Mesothelial cell of epicardium (in vitro differentiated cells): Measurements from ENCODE around the gene TSPAN18. TPM values are rescaled to one million over a fixed set of nuclear protein-coding genes. Genes with fewer than 3 reads are reported as not detected.

Source experiments
- DNase-seq, 2 experiments: peaks; one replicate each; pipeline ENCODE4 v3.0.0; 2021; ENCODE audit warnings: low spot score in 2 of 2; ENCODE audit not compliant: unreplicated experiment in 2 of 2
- H3K27ac Mint-ChIP-seq: 2 replicates; pipeline ENCODE4 v1.8.0; 2021; ENCODE audit warnings: mixed read lengths
- H3K27me3 Mint-ChIP-seq: 2 replicates; pipeline ENCODE4 v1.8.0; 2021; ENCODE audit warnings: low read depth, mixed read lengths
- H3K36me3 Mint-ChIP-seq: 2 replicates; pipeline ENCODE4 v1.8.0; 2021; ENCODE audit warnings: mixed read lengths
- H3K4me1 Mint-ChIP-seq: 2 replicates; pipeline ENCODE4 v1.8.0; 2021; ENCODE audit warnings: mixed read lengths
- H3K4me3 Mint-ChIP-seq: 2 replicates; pipeline ENCODE4 v1.8.0; 2021; ENCODE audit warnings: mild to moderate bottlenecking, moderate library complexity, mixed read lengths
- H3K9me3 Mint-ChIP-seq: 2 replicates; pipeline ENCODE4 v1.8.0; 2021; ENCODE audit warnings: mixed read lengths
- CTCF ChIP-seq: fragments of 200-600 bp; sonication (generic); IDR thresholded peaks from one replicate; pipeline ENCODE4 v1.5.0; 2021; ENCODE audit warnings: antibody characterized with exemption; ENCODE audit not compliant: unreplicated experiment
- total RNA-seq: library from RNA; stranded (reverse); gene quantifications from 3 replicates; pipeline ENCODE4 v1.2.1, GENCODE V29; 2021

TSPAN18 gene
- total RNA-seq, 1 donor from 2014 or later, result 47.4 TPM

GRCh38 chr11:44689265-44689664 lies 37.5 kb upstream of the TSPAN18 start:
- Mint-ChIP-seq H3K27ac (no peak overlapping the region), H3K36me3 (no peaks in the 10 kb centered on the region), H3K4me1 (peaks cover 3% of the 10 kb centered on the region), H3K27me3 (peaks cover 26% of the 10 kb centered on the region), H3K4me3 (no peak overlapping the region), H3K9me3 (peaks cover 7% of the 10 kb centered on the region)
- no peak for TF ChIP-seq CTCF
- no peak for DNase-seq

- Mint-ChIP-seq H3K27me3 (peaks cover 26% of the 10 kb centered on the region), H3K36me3 (no peaks in the 10 kb centered on the region), H3K9me3 (peaks cover 7% of the 10 kb centered on the region), H3K4me1 (peaks cover 3% of the 10 kb centered on the region), H3K27ac (no peak overlapping the region), H3K4me3 (no peak overlapping the region)
- TF ChIP-seq CTCF, result no peak
- DNase-seq, result no peak
Observed at GRCh38 chr11:44690651-44691050, 36.1 kb upstream of the TSPAN18 start.

GRCh38 chr11:44692460-44692859 lies 34.3 kb upstream of the TSPAN18 start:
- Mint-ChIP-seq H3K9me3 (peaks cover 7% of the 10 kb centered on the region), H3K36me3 (no peaks in the 10 kb centered on the region), H3K4me1 (peaks cover 3% of the 10 kb centered on the region), H3K27ac (no peak overlapping the region), H3K4me3 (no peak overlapping the region), H3K27me3 (peaks cover 14% of the 10 kb centered on the region)
- no peak for DNase-seq
- no peak for TF ChIP-seq CTCF

- H3K4me3 Mint-ChIP-seq, result no peak overlapping the region
- TF ChIP-seq CTCF, result no peak
- no peaks in the 10 kb centered on the region for H3K36me3 Mint-ChIP-seq
- H3K27ac Mint-ChIP-seq, result no peak overlapping the region
- H3K4me1 Mint-ChIP-seq, result peaks cover 3% of the 10 kb centered on the region
- no peak for DNase-seq
- peaks cover 4% of the 10 kb centered on the region for H3K27me3 Mint-ChIP-seq
- peaks cover 7% of the 10 kb centered on the region for H3K9me3 Mint-ChIP-seq
Observed at GRCh38 chr11:44693654-44694119, 33.1 kb upstream of the TSPAN18 start.

GRCh38 chr11:44694443-44694842 lies 32.3 kb upstream of the TSPAN18 start:
- no peak for TF ChIP-seq CTCF
- H3K4me1 Mint-ChIP-seq, result peaks cover 3% of the 10 kb centered on the region
- H3K27ac Mint-ChIP-seq, result no peak overlapping the region
- H3K36me3 Mint-ChIP-seq, result no peaks in the 10 kb centered on the region
- no peak for DNase-seq
- H3K4me3 Mint-ChIP-seq, result no peak overlapping the region
- H3K9me3 Mint-ChIP-seq, result peaks cover 6% of the 10 kb centered on the region
- H3K27me3 Mint-ChIP-seq, result no peaks in the 10 kb centered on the region

GRCh38 chr11:44695169-44695833 lies 31.5 kb upstream of the TSPAN18 start:
- H3K27me3 Mint-ChIP-seq, result no peaks in the 10 kb centered on the region
- no peak for DNase-seq
- TF ChIP-seq CTCF, result no peak
- peaks cover 7% of the 10 kb centered on the region for H3K4me1 Mint-ChIP-seq
- no peaks in the 10 kb centered on the region for H3K36me3 Mint-ChIP-seq
- no peaks in the 10 kb centered on the region for H3K9me3 Mint-ChIP-seq
- H3K4me3 Mint-ChIP-seq, result no peak overlapping the region
- H3K27ac Mint-ChIP-seq, result no peak overlapping the region
